Measurements from ENCODE around the gene C18orf54.

GRCh38 chr18:54386043-54386442 lies 28.3 kb downstream of the C18orf54 start:
- TF ChIP-seq, protein P1, sequence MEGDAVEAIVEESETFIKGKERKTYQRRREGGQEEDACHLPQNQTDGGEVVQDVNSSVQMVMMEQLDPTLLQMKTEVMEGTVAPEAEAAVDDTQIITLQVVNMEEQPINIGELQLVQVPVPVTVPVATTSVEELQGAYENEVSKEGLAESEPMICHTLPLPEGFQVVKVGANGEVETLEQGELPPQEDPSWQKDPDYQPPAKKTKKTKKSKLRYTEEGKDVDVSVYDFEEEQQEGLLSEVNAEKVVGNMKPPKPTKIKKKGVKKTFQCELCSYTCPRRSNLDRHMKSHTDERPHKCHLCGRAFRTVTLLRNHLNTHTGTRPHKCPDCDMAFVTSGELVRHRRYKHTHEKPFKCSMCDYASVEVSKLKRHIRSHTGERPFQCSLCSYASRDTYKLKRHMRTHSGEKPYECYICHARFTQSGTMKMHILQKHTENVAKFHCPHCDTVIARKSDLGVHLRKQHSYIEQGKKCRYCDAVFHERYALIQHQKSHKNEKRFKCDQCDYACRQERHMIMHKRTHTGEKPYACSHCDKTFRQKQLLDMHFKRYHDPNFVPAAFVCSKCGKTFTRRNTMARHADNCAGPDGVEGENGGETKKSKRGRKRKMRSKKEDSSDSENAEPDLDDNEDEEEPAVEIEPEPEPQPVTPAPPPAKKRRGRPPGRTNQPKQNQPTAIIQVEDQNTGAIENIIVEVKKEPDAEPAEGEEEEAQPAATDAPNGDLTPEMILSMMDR (conservative IDR thresholded peaks at IDR 0.05): no peak
- no peak for TF ChIP-seq ZFX (IDR thresholded peaks at IDR 0.05)

Measured in C4-2B (cell line).